ENCODE measurements around the gene MITF.
A peak's percentile ranks its signal among the peaks of the same experiment; 100 is the strongest.

Gene MITF

GRCh38 chr3:69729147-69729919 is 9.9 kb upstream of the MITF start:
- DNase-seq = no peak

- no peak for DNase-seq
Measured at GRCh38 chr3:69731080-69731479, 8.2 kb upstream of the MITF start.

GRCh38 chr3:69735893-69736292 is 3.4 kb upstream of the MITF start:
- DNase-seq = no peak

- no peak for DNase-seq
Measured at GRCh38 chr3:69737392-69737791, 1.9 kb upstream of the MITF start.

- DNase-seq = no peak
Measured at GRCh38 chr3:69738315-69738714, 949 bp upstream of the MITF start.

GRCh38 chr3:69738859-69739203 is 433 bp upstream of the MITF start:
- DNase-seq = no peak

GRCh38 chr3:69740103-69741021 is 1.1 kb downstream of the MITF start:
- DNase-seq = peak; percentile 5

- no peak for DNase-seq
Measured at GRCh38 chr3:69741032-69741767, 1.9 kb downstream of the MITF start.

GRCh38 chr3:69742391-69742790 is 3.1 kb downstream of the MITF start:
- no peak for DNase-seq

GRCh38 chr3:69743975-69744906 is 5.0 kb downstream of the MITF start:
- no peak for DNase-seq

GRCh38 chr3:69745505-69745904 is 6.2 kb downstream of the MITF start:
- DNase-seq = no peak

- DNase-seq = no peak
Measured at GRCh38 chr3:69746119-69746518, 6.9 kb downstream of the MITF start.

- DNase-seq = no peak
Measured at GRCh38 chr3:69747511-69748258, 8.4 kb downstream of the MITF start.

GRCh38 chr3:69748503-69748902 is 9.2 kb downstream of the MITF start:
- no peak for DNase-seq

GRCh38 chr3:69749461-69749860 is 10.2 kb downstream of the MITF start:
- no peak for DNase-seq

- no peak for DNase-seq
Measured at GRCh38 chr3:69750549-69750948, 11.3 kb downstream of the MITF start.

GRCh38 chr3:69751074-69751476 is 11.8 kb downstream of the MITF start:
- DNase-seq = no peak

- DNase-seq = no peak
Measured at GRCh38 chr3:69752241-69752640, 13.0 kb downstream of the MITF start.

- no peak for DNase-seq
Measured at GRCh38 chr3:69753179-69753775, 14.0 kb downstream of the MITF start.

GRCh38 chr3:69755795-69756194 is 16.5 kb downstream of the MITF start:
- no peak for DNase-seq
